HK-2 (cell line): ENCODE results near the gene ANAPC5.
"Not testable (repeated sequence)": the region's sequence is repeated elsewhere in the genome, so short reads cannot be mapped to it uniquely, and the experiment has no call there.

Source experiments
- DNase-seq: peaks from one replicate; pipeline ENCODE4 v3.0.0-alpha.2; 2018; ENCODE audit not compliant: unreplicated experiment

ANAPC5 gene

DNA sequence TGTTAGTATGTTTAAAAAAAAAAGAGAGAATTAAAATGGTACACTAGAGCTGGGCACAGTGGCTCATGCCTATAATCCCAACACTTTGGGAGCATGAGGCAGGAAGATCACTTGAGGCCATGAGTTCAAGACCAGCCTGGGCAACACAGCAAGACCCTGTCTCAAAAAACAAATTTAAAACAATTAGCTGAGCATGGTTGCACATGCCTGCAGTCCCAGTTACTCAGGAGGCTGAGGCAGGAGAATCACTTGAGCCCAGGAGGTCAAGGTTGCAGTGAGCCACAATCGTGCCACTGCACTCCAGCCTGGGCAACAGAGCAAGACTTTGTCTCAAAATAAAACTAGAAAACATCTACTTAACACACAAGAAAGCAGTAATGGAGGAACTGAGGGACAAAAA lies 42.0 kb downstream of the ANAPC5 start:
- not testable (repeated sequence) for DNase-seq

DNA sequence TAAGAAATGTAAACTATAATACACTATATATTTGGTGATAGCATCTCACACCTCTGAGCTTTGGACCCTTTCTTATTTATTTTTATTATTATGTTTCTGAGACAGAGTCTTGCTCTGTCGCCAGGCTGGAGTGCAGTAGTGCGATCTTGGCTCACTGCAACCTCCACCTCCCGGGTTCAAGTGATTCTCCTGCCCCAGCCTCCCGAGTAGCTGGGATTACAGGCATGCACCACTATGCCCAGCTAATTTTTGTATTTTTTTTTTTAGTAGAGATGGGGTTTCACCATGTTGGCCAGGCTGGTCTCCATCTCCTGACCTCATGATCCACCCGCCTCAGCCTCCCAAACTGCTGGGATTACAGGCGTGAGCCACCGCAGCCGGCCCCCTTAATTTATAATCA lies 44.8 kb downstream of the ANAPC5 start:
- DNase-seq = not testable (repeated sequence)

GRCh38 chr12:121304306-121304705 lies 47.9 kb downstream of the ANAPC5 start:
- no peak for DNase-seq

- no peak for DNase-seq
These were observed 50.3 kb downstream of the ANAPC5 start for GRCh38 chr12:121301876-121302275.

GRCh38 chr12:121300083-121300819 lies 52.0 kb downstream of the ANAPC5 start:
- no peak for DNase-seq

DNA sequence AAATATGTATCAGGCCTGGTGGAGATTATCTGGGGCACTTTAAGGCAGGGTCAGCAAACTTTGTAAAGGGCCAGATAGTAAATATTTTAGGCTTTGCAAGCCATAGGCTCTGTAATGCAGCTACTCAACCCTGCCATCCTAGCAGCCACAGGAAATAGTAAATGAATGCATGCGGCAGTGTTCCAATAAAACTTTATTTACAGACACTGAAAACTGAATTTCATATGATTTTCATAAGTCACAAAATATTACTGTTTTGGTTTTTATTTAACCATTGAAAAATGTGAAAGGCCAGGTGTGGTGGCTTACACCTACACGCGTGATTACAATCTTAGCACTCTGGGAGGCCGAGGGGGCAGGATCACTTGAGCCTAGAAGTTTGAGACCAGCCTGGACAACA lies 52.5 kb downstream of the ANAPC5 start:
- no peak for DNase-seq

GRCh38 chr12:121298411-121298810 lies 53.8 kb downstream of the ANAPC5 start:
- not testable (repeated sequence) for DNase-seq

- DNase-seq = peak; percentile 45
These were observed 54.7 kb downstream of the ANAPC5 start for GRCh38 chr12:121297435-121297991.

DNA sequence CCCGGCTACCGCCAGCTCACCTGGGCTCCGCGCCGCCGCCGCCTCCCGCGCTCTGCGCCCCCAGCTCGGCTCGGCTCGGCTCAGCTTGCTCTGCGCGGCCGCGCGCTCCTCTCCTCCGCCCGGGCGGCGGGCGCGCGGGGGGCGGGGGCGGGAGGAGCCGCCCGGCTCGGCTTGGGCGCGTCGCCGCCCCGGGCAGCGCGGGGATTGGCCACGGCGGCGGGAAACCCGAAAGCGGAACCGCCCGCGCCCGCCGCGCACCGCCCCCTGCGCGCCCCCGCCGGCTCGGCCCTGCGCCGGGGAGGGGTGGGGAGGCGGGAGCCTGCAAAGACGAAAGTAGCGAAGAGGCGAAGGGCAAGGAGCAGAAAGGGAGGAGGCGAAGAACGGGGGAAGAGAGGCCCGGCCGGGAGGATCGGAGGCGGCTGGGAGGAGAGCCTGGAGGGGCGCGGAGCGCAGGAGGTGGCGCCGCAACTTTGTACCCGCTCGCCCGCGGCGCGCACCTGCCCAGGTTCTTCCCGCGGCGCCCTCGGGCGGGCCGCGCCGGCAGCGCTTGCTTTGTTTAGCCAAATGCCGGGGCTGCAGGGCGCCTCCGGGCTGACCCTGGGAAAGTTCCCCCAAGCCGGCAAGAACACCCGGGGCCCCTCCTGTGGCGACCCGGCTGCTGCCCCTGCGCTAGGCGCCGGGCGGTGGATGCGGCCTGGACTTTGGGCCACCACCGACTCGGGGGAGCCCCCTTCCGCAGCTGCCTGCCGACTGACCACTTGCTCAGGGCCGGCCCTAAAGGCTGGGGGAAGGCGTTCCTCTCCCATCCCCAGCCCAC lies 55.4 kb downstream of the ANAPC5 start, which contains the start of gene CAMKK2:
Gene CAMKK2 (minus strand): TSS at position 92 of the 817 bp plus-strand sequence. CDS start 22,183 bp downstream, outside the sequence.
- peak; percentile 81 for DNase-seq

DNA sequence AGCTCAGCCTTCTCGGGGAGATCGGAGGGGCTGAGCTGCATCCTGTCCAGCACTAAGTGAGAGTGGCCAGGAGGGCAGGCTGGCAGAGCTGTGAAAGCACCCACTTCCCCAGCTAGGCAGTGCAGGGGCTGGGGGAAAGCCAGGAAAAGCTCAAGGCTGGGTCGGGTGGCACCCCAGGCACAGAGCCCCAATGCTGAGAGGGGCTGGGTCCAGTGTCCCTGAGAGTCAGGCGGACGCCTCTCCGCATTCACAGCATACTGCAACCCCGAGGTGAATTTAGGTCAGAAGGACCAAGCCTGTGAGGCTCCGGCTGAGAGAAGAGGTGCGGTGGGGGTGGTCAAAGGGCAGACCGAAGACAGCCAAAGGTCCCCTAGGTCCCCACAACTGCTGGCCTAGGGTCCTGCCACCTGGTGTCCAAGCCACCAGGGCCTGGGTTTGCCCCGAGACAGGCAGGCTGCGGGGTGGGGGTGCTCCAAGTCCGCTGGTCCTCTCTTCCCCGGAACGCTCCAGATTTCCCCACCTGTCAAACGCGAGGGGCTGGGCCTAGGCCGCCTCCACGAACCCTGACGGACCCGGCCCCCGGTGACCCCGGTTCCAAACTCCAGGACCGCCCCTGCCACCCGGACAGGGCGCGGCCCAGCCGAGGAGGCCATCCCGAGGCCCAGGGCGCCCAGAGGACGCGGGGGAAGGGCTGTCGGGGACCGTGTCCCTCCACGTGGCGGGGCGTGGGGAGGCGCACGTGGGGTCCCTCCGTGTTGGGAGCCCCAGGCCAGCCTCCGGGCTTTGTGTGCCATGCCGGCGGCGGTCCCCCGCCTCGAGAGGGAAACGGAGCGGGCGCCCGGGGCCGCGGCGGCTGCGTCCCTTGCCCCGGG lies 56.2 kb downstream of the ANAPC5 start:
- peak; percentile 37 for DNase-seq

DNA sequence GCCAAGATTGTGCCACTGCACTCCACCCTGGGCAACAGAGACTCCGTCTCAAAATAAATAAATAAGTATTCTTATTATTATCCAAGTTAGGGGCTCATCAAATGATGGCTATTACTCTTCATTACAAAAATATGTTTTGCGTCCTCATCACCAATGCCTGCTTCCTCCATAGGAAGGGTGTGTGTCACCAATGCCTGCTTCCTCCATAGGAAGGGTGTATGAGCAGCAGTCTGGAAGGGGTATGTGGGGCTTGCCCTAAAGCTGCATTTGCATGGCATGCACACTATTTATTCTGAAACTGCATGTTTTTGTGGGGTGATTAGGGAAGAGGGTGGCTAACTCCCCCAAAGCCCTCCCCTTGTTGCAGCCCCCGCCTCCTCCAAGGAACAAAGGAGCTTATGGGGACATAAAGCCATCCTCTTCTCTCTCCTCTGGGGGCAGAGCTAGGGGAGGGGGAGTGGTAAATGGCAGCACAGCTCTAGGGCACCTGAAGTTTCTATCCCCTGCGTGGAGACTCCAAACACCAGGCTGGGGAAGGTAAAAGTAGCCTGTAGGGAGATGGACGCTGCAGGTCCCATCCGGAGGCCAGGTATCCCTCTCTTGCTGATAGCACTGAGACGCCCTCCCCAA lies 57.0 kb downstream of the ANAPC5 start:
- no peak for DNase-seq

DNA sequence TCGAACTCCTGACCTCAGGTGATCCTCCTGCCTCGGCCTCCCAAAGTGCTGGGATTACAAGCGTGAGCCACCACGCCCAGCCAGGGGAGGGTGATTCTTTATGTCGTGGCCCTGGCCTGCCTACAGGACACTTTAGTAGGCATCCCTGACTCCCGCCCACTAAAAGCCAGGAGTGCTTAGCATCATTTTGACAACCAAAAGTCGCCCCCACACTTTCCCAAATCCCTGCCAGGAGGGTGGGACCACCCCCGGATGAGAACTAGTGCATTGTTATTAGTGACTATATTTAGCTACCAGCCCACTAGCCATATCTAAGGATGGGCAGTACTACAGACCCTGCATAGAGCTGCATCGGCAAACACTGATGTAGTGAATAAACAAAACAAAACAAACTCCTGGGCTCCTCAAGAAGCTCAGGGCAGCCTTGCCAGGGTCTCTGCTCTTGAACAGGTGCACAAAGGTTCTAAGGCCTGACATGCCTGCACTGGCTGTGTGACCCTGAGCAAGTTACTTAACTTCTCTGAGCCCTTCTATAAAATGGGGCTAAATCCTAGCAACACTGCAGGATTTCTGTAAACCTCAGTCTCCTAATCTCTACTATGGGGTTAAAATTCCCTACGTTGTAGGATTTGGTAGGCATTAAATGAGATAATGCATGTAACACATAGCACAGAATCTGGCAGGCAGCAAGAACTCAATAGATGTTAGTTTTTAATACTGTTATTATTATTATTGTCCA lies 57.9 kb downstream of the ANAPC5 start:
- DNase-seq = no peak

DNA sequence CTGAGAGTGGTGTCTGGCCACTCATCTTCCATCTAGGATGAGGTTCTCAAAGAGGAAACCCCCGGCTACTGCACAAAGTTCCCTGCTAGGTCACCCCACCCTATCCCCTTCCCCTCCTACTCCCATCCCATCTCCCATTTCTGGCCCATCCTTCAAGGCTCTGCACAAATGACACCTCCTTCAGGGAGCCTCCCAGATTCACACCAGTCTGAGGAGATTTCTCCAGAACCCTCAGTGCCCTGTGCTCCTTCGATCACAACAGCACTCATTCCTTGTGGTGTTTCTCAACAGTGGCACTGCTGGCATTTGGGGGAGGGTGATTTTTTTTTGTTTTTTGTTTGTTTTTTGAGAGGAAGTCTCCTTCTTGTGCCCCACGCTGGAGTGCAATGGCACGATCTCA lies 58.6 kb downstream of the ANAPC5 start:
- DNase-seq = no peak

GRCh38 chr12:121290410-121290809 lies 61.8 kb downstream of the ANAPC5 start:
- no peak for DNase-seq

DNA sequence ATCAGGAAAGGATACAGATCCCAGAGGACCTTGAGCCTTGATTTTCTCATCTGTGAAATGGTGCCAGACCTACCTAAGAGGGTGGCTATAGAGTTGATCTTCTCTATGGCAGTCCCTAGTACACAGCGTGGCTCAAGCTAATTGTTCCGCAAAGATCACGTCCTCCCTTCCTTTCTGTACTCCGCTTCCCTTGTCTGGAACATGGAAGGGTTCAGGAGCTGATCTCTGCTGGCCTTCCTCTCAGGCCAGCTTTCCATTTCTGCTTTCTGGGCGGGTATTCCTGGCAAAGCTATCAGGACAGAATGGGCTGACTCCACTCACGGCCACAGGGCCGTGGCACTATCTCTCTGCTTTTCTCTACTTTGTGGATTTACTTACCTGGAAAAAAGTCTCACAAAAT lies 62.2 kb downstream of the ANAPC5 start:
- DNase-seq = no peak

GRCh38 chr12:121288986-121289385 lies 63.2 kb downstream of the ANAPC5 start:
- DNase-seq = no peak

DNA sequence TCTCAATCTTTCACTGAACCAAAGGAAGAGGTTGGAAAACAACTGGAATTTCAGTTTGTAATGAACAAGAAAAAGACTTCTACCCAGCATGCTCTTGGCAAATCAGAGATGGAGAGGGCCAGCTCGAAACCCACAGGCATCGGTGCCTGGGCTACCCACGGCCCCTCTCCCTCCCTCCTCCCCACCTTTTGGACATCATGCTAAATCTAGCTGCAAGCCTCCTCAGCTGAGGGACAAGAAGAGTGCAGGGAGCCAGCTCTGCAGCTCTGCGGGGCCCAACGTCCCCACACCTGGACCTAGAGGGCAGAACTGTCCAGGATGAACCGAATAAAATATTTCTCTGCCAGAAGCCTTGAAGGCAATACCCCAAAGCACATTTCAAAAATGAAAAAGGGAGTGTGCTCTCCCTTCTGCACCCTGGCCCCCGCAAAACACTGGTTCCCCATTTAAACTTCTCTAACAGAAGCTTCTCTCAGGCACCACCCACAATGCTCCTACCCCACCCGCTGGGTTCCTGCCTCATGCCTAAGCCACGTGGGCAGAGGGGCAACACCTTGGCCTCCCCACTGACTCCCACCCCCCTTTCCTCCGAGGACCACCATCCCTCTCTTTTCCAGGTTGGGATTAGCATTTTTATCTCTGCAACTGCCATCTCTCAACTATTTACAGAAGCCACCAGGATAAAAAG lies 63.9 kb downstream of the ANAPC5 start:
- no peak for DNase-seq

- DNase-seq = no peak
These were observed 64.8 kb downstream of the ANAPC5 start for GRCh38 chr12:121287267-121287954.

- no peak for DNase-seq
These were observed 66.4 kb downstream of the ANAPC5 start for GRCh38 chr12:121285856-121286255.
